K562 (cell line): ENCODE measurements around the gene SMYD1. TPM values are rescaled to one million over a fixed set of nuclear protein-coding genes. Genes with fewer than 3 reads are reported as not detected.
A peak's percentile ranks its signal among the peaks of the same experiment; 100 is the strongest.
"Not testable (repeated sequence)": the region's sequence is repeated elsewhere in the genome, so short reads cannot be mapped to it uniquely, and the experiment has no call there.

Experiments
- ATAC-seq: fragments of 200-7000 bp; cut with Tn5 transposase; 3 replicates; pipeline ENCODE4 v1.9.1; 2020; ENCODE audit warnings: moderate library complexity
- BruUV-seq: library from RNA; stranded (reverse); fragments of 400-500 nt; replicated peaks from 2 replicates; lab custom pipeline; 2021; lab: Mats Ljungman, UMichigan
- CTCF ChIA-PET: fragments of 300-600 bp; formaldehyde crosslinking; extraction: SDS; loops from one replicate; lab custom pipeline; 2021; ENCODE audit warnings: low intra/inter-chr PET ratio; lab: Yijun Ruan, JAX
- POLR2A ChIA-PET: fragments of 300-600, 350-650 bp; sonication (Branson Sonifier 250); formaldehyde crosslinking; extraction: SDS; loops from one replicate; lab custom pipeline; 2021; ENCODE audit warnings: antibody characterized with exemption, inconsistent platforms; lab: Yijun Ruan, JAX
- DNase-seq, 4 experiments: peaks; one replicate each; pipeline versions ENCODE4 v3.0.0 to v3.0.0-alpha.2; 2011 to 2018; ENCODE audit warnings: low spot score in 3 of 4, mixed read lengths in 3 of 4; ENCODE audit errors: extremely low read depth in 1 of 4
- FAIRE-seq: peaks from 2 replicates; lab custom pipeline; 2011; peaks lifted over from hg19 to GRCh38; lab: Jason Lieb, UNC
- H2AFZ ChIP-seq: 2 replicates; pipeline ENCODE4 v1.6.0; 2011; ENCODE audit warnings: low read depth, low read length, control low read depth, inconsistent platforms
- H3K27ac ChIP-seq: fragments of 200-600 bp; 3 replicates; pipeline ENCODE4 v1.8.0; 2011; ENCODE audit warnings: low read depth, mild to moderate bottlenecking, control low read depth, inconsistent platforms, low read length, moderate library complexity, mixed read lengths; ENCODE audit errors: extremely low read depth
- H3K27me3 ChIP-seq, 2 experiments: fragments of 300-600 bp in 1 of 2; 2 replicates in 1 of 2; 3 replicates in 1 of 2; pipeline versions ENCODE4 v1.6.0 to v1.8.0; 2011; ENCODE audit warnings: inconsistent platforms in 2 of 2, low read length in 2 of 2, mild to moderate bottlenecking in 1 of 2, mixed read lengths in 1 of 2, moderate library complexity in 1 of 2; ENCODE audit not compliant: control insufficient read depth in 2 of 2, insufficient read depth in 2 of 2
- H3K36me3 ChIP-seq: fragments of 300-600 bp; 3 replicates; pipeline ENCODE4 v1.8.0; 2011; ENCODE audit warnings: mild to moderate bottlenecking, low read length, inconsistent platforms; ENCODE audit not compliant: control insufficient read depth, insufficient read depth
- H3K4me1 ChIP-seq, 2 experiments: fragments of 200-600 bp in 1 of 2; replicated peaks in 1 of 2; 2 replicates in 1 of 2; 3 replicates in 1 of 2; pipeline versions ENCODE4 v1.5.1 to v1.8.0; 2011; ENCODE audit warnings: inconsistent platforms in 2 of 2, low read length in 2 of 2, mild to moderate bottlenecking in 1 of 2, mixed read lengths in 1 of 2, moderate library complexity in 1 of 2; ENCODE audit not compliant: control insufficient read depth in 2 of 2, insufficient read depth in 2 of 2
- H3K4me2 ChIP-seq: 2 replicates; pipeline ENCODE4 v1.6.1; 2011; ENCODE audit warnings: low read length, control low read depth, inconsistent platforms, mixed read lengths; ENCODE audit not compliant: insufficient read depth
- H3K4me3 ChIP-seq: fragments of 200-600 bp; sonication (generic), shearing (Covaris generic); 2 replicates; pipeline ENCODE4 v1.5.1; 2016; ENCODE audit warnings: control low read depth, inconsistent platforms
- H3K79me2 ChIP-seq: fragments of 200-600 bp; 3 replicates; pipeline ENCODE4 v1.8.0; 2011; ENCODE audit warnings: low read length, inconsistent platforms; ENCODE audit not compliant: control insufficient read depth, insufficient read depth
- H3K9ac ChIP-seq, 2 experiments: 2 replicates each; pipeline versions ENCODE4 v1.6.0 to v1.6.1; 2011; ENCODE audit warnings: low read depth in 2 of 2, low read length in 2 of 2, control low read depth in 1 of 2, inconsistent platforms in 1 of 2, mild to moderate bottlenecking in 1 of 2, mixed read lengths in 1 of 2; ENCODE audit not compliant: insufficient read depth in 1 of 2
- H3K9me1 ChIP-seq: one replicate; pipeline ENCODE4 v1.6.0; 2011; ENCODE audit warnings: inconsistent platforms, mild to moderate bottlenecking, low read length, moderate library complexity; ENCODE audit not compliant: control insufficient read depth, insufficient read depth
- H3K9me3 ChIP-seq: replicated peaks from 2 replicates; pipeline ENCODE4 v1.5.1; 2011; ENCODE audit warnings: low read depth, low read length, inconsistent platforms; ENCODE audit not compliant: control insufficient read depth, insufficient read depth
- H4K20me1 ChIP-seq: replicated peaks from 2 replicates; pipeline ENCODE4 v1.6.1; 2011; ENCODE audit warnings: low read length, inconsistent platforms, mixed read lengths; ENCODE audit not compliant: control insufficient read depth, insufficient read depth
- PKNOX1 ChIP-seq: fragments of 450-650 bp; IDR thresholded peaks from 2 replicates; pipeline ENCODE4 v1.6.1; 2016
- POLR2A ChIP-seq: fragments of 450-650 bp; conservative IDR thresholded peaks from 2 replicates; pipeline ENCODE4 v1.6.1; 2016
- RFX1 ChIP-seq: fragments of 450-650 bp; IDR thresholded peaks from 2 replicates; pipeline ENCODE4 v1.6.1; 2016; ENCODE audit warnings: mild to moderate bottlenecking, moderate library complexity
- SOX6 ChIP-seq: fragments of 450-650 bp; IDR thresholded peaks from 2 replicates; pipeline ENCODE4 v1.6.1; 2014; ENCODE audit warnings: mild to moderate bottlenecking
- WGBS: fragments of 100-300 bp; shearing (Covaris generic); methylation state at CpG from one replicate; pipeline ENCODE4 v1.1.6; 2016; ENCODE audit warnings: low coverage, mixed read lengths; ENCODE audit not compliant: insufficient coverage; ENCODE audit errors: missing lambda C conversion rate; 5-methylcytosine and 5-hydroxymethylcytosine counted together
- in situ Hi-C: fragments of 300-500 bp; cut with MboI; formaldehyde crosslinking; loops from 4 replicates; pipeline ENCODE4 v1.15.0; 2018; ENCODE audit warnings: inconsistent platforms, mixed read lengths
- intact Hi-C: fragments of 100-400 bp; cut with micrococcal nuclease; formaldehyde crosslinking; loops from 2 replicates; pipeline ENCODE4 v1.14.2; 2022
- polyA plus RNA-seq, 8 experiments: library from polyadenylated mRNA; depleted of rRNA in 4 of 8; stranded (reverse) in 5 of 8; unstranded in 3 of 8; fragments of >200 nt; fragmentation: Nextera tagmentation in 2 of 8; fragmentation: Illumina TruSeq in 1 of 8; extraction: Ambion mirVana in 2 of 8; extraction: Trizol in 1 of 8; gene quantifications; 2 replicates each; pipeline versions ENCODE4 v1.2.1 to v1.2.3, GENCODE V29; 2011 to 2014; ENCODE audit warnings: inconsistent platforms in 1 of 8, missing spikeins in 1 of 8
- total RNA-seq, 7 experiments: library from RNA; depleted of rRNA in 6 of 7; stranded (reverse); fragments of >200 nt in 6 of 7; fragmentation: Illumina TruSeq in 2 of 7; extraction: Trizol in 2 of 7; gene quantifications; 2 replicates each; pipeline versions ENCODE4 v1.2.1 to v1.2.3, GENCODE V29; 2011 to 2021; ENCODE audit warnings: low replicate concordance in 1 of 7

SMYD1 gene
- total and polyA plus RNA-seq, 9 of the 15 experiments (the other 6 are each of a cell fraction or from before 2014, with no cell fraction given): not detected

DNA sequence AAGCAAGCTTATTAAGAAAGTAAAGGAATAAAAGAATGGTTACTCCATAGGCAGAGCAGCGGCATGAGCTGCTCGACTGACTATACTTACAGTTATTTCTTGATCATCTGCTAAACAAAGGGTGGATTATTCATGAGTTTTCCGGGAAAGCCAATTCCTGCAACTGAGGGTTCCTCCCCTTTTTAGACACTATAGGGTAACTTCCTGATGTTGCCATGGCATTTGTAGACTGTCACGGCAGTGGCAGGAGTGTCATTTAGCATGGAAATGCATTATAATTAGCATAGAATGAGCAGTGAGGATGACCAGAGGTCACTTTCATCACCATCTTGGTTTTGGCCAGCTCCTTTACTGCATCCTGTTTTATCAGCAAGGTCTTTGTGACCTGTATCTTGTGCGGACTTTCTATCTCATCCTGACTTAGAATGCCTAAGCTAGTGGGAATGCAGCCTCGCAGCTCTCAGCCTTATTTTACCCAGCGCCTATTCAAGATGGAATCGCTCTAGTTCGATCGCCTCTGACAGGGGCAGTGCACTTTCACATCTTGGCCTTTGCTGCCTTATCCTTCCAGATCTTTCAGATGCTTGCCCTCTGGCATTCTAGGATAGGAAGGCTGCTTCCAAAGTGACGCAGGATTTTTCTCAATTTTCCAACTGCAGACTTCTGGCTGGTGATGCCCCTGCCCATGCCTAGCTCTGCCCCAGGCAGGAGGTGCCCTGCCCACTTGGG lies 49.4 kb upstream of the SMYD1 start:
- in situ Hi-C loops: loop anchor here (10.0 to 25.0 kb wide), 3 partner anchors 137 to 781 kb away; no protein-coding TSS in a partner anchor
- POLR2A ChIA-PET: interaction anchor here (2.8 kb wide), 1 partner anchor 13 kb away, joined by 24 read pairs; no protein-coding TSS in a partner anchor
- H3K79me2 ChIP-seq, BruUV-seq, CTCF ChIA-PET, H2AFZ ChIP-seq, H3K4me3 ChIP-seq, H4K20me1 ChIP-seq, FAIRE-seq, H3K36me3 ChIP-seq, H3K9me1 ChIP-seq, H3K9me3 ChIP-seq, H3K27me3 ChIP-seq, ATAC-seq, H3K27ac ChIP-seq: not testable (repeated sequence)
- peak; percentile 26; the same call in 1 of the 2 replicates for TF ChIP-seq SOX6
- peak; percentile 33; the same call in 1 of the 2 replicates for TF ChIP-seq PKNOX1
- 0 out of 2 replicates have a peak, but pooled peaks have one; percentile 4 for TF ChIP-seq POLR2A
- peak; percentile 75 for TF ChIP-seq RFX1
- H3K9ac ChIP-seq: peak overlapping the region in 1 of 2 experiments; percentile 98; a peak in 2 of 4 replicates
- DNase-seq: peak in 1 of 4 experiments; percentile 47
- peaks cover 17% of the 10 kb centered on the region in 2 experiments; a peak in 4 of 5 replicates for H3K4me1 ChIP-seq
- H3K4me2 ChIP-seq: peak overlapping the region; percentile 84; the same call in 1 of the 2 replicates
- intact Hi-C loops: loop anchor here (5.0 kb wide), 1 partner anchor 144 kb away; no protein-coding TSS in a partner anchor
- WGBS: 39% methylated on average over 11 of the region's 11 CpGs
